SK-N-SH (cell line): ENCODE data around the gene PKNOX2.

Experiments used
- FOXJ3 ChIP-seq: sonication (generic); formaldehyde crosslinking; IDR thresholded peaks from 2 replicates; pipeline ENCODE4 v1.5.1; 2020; ENCODE audit warnings: mild to moderate bottlenecking, missing genetic modification reagents
- GABPA ChIP-seq: IDR thresholded peaks from 2 replicates; pipeline ENCODE4 v1.4.0; 2012; ENCODE audit warnings: low read depth, mild to moderate bottlenecking
- GATA2 ChIP-seq: sonication (generic); formaldehyde crosslinking; IDR thresholded peaks from 2 replicates; pipeline ENCODE4 v1.5.0; 2020; ENCODE audit warnings: mild to moderate bottlenecking, missing genetic modification reagents
- JUND ChIP-seq: IDR thresholded peaks from 2 replicates; pipeline ENCODE4 v1.4.0; 2012
- NFIC ChIP-seq: IDR thresholded peaks from 2 replicates; pipeline ENCODE4 v1.4.0; 2012; ENCODE audit warnings: borderline replicate concordance
- POLR2AphosphoS5 ChIP-seq: IDR thresholded peaks from 2 replicates; pipeline ENCODE4 v1.6.1; 2012; ENCODE audit warnings: low read depth, low read length
- RAD21 ChIP-seq: IDR thresholded peaks from 2 replicates; pipeline ENCODE4 v1.6.1; 2012; ENCODE audit warnings: mild to moderate bottlenecking, low read length
- SIN3A ChIP-seq: IDR thresholded peaks from 2 replicates; pipeline ENCODE4 v1.6.1; 2012; ENCODE audit warnings: low read depth, mild to moderate bottlenecking, low read length, moderate library complexity, borderline replicate concordance
- SMC3 ChIP-seq: IDR thresholded peaks from 2 replicates; pipeline ENCODE4 v1.6.1; 2012; ENCODE audit warnings: low read depth, low read length, improper control_type of control experiment
- TAF1 ChIP-seq: IDR thresholded peaks from 2 replicates; pipeline ENCODE4 v1.6.1; 2012; ENCODE audit warnings: low read depth, mild to moderate bottlenecking, low read length, moderate library complexity, borderline replicate concordance
- TCF12 ChIP-seq: IDR thresholded peaks from 2 replicates; pipeline ENCODE4 v1.4.0; 2012
- TF ChIP-seq, protein P1 (sequence below): fragments of 200-600 bp; sonication (generic); IDR thresholded peaks from 2 replicates; pipeline ENCODE4 v1.6.1; 2017; ENCODE audit warnings: antibody characterized with exemption, mild to moderate bottlenecking, moderate library complexity
- TF ChIP-seq, protein P2 (sequence below): IDR thresholded peaks from 2 replicates; pipeline ENCODE4 v1.6.1; 2012; ENCODE audit warnings: mild to moderate bottlenecking, low read depth, low read length, moderate library complexity
- TF ChIP-seq, protein P3 (sequence below): fragments of 150-350 bp; IDR thresholded peaks from 2 replicates; pipeline ENCODE4 v1.6.1; 2017; ENCODE audit warnings: antibody characterized with exemption, low read length, low read depth, borderline replicate concordance

DNA sequence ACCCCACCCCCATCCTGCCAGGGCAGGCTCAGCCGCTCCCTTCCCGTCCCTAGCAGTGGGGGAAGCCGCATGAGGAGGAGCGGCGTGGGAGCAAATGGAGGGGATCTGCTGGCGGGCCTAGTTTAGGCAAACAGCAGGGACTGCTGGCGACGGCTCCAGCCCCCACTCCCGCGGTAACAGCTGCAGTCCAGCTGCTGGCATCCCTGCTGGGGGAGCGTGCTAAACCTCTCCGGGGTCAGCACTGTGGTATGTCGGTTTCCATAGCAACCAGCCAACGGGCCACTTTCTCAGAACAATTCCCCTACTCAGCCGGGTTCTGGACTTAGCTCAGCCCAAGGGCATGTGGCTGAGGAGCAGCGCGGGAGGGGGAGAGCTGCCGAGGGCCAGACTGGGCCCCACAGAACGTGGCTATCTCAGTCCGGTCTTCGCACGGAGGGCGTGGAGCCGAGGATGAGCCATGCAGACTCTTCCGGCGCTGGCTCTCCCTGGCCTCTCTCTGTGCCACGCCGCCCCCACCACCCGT lies 98.8 kb downstream of the PKNOX2 start:
- TF ChIP-seq GABPA: no peak
- TF ChIP-seq TAF1: no peak
- TF ChIP-seq, protein P1, sequence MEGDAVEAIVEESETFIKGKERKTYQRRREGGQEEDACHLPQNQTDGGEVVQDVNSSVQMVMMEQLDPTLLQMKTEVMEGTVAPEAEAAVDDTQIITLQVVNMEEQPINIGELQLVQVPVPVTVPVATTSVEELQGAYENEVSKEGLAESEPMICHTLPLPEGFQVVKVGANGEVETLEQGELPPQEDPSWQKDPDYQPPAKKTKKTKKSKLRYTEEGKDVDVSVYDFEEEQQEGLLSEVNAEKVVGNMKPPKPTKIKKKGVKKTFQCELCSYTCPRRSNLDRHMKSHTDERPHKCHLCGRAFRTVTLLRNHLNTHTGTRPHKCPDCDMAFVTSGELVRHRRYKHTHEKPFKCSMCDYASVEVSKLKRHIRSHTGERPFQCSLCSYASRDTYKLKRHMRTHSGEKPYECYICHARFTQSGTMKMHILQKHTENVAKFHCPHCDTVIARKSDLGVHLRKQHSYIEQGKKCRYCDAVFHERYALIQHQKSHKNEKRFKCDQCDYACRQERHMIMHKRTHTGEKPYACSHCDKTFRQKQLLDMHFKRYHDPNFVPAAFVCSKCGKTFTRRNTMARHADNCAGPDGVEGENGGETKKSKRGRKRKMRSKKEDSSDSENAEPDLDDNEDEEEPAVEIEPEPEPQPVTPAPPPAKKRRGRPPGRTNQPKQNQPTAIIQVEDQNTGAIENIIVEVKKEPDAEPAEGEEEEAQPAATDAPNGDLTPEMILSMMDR: no peak
- no peak; the same call in 1 of the 2 replicates for TF ChIP-seq TCF12
- TF ChIP-seq SIN3A: no peak
- no peak for TF ChIP-seq GATA2 (CRISPR knock-in tag)
- no peak for TF ChIP-seq SMC3
- TF ChIP-seq, protein P2, sequence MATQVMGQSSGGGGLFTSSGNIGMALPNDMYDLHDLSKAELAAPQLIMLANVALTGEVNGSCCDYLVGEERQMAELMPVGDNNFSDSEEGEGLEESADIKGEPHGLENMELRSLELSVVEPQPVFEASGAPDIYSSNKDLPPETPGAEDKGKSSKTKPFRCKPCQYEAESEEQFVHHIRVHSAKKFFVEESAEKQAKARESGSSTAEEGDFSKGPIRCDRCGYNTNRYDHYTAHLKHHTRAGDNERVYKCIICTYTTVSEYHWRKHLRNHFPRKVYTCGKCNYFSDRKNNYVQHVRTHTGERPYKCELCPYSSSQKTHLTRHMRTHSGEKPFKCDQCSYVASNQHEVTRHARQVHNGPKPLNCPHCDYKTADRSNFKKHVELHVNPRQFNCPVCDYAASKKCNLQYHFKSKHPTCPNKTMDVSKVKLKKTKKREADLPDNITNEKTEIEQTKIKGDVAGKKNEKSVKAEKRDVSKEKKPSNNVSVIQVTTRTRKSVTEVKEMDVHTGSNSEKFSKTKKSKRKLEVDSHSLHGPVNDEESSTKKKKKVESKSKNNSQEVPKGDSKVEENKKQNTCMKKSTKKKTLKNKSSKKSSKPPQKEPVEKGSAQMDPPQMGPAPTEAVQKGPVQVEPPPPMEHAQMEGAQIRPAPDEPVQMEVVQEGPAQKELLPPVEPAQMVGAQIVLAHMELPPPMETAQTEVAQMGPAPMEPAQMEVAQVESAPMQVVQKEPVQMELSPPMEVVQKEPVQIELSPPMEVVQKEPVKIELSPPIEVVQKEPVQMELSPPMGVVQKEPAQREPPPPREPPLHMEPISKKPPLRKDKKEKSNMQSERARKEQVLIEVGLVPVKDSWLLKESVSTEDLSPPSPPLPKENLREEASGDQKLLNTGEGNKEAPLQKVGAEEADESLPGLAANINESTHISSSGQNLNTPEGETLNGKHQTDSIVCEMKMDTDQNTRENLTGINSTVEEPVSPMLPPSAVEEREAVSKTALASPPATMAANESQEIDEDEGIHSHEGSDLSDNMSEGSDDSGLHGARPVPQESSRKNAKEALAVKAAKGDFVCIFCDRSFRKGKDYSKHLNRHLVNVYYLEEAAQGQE: no peak
- TF ChIP-seq POLR2AphosphoS5: no peak
- TF ChIP-seq, protein P3, sequence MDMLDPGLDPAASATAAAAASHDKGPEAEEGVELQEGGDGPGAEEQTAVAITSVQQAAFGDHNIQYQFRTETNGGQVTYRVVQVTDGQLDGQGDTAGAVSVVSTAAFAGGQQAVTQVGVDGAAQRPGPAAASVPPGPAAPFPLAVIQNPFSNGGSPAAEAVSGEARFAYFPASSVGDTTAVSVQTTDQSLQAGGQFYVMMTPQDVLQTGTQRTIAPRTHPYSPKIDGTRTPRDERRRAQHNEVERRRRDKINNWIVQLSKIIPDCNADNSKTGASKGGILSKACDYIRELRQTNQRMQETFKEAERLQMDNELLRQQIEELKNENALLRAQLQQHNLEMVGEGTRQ: no peak
- no peak for TF ChIP-seq NFIC
- TF ChIP-seq FOXJ3: no peak
- TF ChIP-seq JUND: no peak
- no peak for TF ChIP-seq RAD21
